Fibroblast of villous mesenchyme (primary cell): ENCODE measurements around the gene MFSD12. TPM values are rescaled to one million over a fixed set of nuclear protein-coding genes. Genes with fewer than 3 reads are reported as not detected.

Experiments
- DNase-seq: peaks from one replicate; pipeline ENCODE4 v3.0.0-alpha.2; 2010; ENCODE audit warnings: low read depth
- H3K4me3 ChIP-seq: 2 replicates; pipeline ENCODE4 v1.5.1; 2011; ENCODE audit warnings: low read depth, mild to moderate bottlenecking, low read length
- CTCF ChIP-seq: IDR thresholded peaks from 2 replicates; pipeline ENCODE4 v1.5.1; 2012; ENCODE audit warnings: low read depth, mild to moderate bottlenecking, low read length; ENCODE audit not compliant: insufficient read depth
- total RNA-seq: library from RNA; depleted of rRNA; stranded (reverse); fragments of >200 nt; gene quantifications from 2 replicates; pipeline ENCODE4 v1.2.3, GENCODE V29; 2012

Gene MFSD12
- total RNA-seq, 1 donor: 137 TPM

GRCh38 chr19:3517638-3518037 lies 39.7 kb downstream of the MFSD12 start:
- no peak overlapping the region for H3K4me3 ChIP-seq
- DNase-seq: peak; percentile 48
- no peak for TF ChIP-seq CTCF

DNA sequence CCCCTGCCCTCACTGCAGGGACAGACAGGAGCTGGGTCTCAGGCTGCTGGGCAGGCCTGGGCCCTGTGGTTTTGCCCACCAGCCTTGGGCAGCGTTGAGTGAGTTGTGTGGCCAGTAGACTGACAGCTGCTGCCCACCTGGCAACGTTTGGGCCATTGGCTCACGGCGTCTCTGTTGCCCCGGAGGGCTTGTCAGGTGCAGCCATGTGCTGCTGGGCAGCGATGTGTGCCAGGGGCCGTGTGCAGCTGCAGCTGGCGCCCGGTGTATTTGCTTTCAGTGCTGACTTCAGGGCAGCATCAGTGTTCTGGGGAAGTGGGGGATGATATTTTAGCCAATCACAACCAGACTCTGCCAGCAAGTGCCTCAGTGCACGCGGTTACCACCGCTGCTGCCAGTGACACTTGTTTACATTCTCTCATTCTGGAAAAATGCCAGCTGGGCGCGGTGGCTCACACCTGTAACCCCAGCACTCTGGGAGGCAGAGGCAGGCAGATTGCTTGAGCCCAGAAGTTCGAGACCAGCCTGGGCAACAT lies 40.6 kb downstream of the MFSD12 start:
- no peak for DNase-seq
- H3K4me3 ChIP-seq: no peak overlapping the region
- no peak for TF ChIP-seq CTCF

DNA sequence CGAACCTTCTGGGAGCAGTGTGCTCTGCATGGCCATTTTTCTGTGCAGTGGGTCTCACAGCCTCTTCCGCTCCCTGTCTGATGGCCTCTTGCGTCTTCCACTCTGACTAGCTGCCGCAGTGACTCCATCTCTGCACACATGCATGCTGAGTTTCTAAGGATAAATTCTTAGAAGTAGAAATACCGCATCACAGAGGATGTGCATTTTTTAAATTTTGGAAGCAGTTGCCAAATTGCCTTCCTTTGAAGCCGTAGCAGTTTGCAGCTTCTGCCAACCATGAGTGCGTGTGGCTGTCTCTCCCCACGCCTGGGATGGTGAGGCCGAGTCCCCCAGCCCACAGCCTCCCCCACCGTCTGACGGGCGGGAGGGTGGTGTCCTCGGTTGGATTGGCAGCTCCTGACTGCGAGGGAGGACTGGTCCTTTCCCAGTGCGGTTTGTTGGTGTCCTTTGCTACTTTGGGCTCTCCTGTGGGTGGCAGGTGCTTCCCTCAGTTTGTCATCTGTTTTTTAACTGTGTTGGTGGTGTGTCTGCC lies 41.4 kb downstream of the MFSD12 start:
- no peak for DNase-seq
- TF ChIP-seq CTCF: no peak
- H3K4me3 ChIP-seq: no peak overlapping the region

DNA sequence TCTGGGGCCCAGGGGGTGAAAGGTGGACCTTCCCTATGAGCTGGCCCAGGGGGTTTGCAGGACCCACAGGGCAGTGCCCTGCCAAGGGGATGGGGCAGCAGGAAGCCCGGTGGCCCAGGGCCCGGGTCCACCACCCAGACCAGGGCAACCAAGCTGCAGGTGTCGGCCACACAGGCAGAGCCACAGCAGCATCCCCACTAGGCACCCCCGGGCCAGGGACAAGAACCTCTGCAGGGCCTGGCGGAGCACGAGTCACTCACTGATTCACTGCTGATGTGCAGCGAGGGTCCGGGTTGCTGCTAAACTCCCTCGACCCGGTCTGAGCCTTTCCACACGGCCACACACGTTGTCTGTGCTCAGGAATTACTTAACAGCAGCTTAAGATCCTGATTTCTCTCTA lies 42.5 kb downstream of the MFSD12 start:
- TF ChIP-seq CTCF: no peak
- no peak overlapping the region for H3K4me3 ChIP-seq
- no peak for DNase-seq

DNA sequence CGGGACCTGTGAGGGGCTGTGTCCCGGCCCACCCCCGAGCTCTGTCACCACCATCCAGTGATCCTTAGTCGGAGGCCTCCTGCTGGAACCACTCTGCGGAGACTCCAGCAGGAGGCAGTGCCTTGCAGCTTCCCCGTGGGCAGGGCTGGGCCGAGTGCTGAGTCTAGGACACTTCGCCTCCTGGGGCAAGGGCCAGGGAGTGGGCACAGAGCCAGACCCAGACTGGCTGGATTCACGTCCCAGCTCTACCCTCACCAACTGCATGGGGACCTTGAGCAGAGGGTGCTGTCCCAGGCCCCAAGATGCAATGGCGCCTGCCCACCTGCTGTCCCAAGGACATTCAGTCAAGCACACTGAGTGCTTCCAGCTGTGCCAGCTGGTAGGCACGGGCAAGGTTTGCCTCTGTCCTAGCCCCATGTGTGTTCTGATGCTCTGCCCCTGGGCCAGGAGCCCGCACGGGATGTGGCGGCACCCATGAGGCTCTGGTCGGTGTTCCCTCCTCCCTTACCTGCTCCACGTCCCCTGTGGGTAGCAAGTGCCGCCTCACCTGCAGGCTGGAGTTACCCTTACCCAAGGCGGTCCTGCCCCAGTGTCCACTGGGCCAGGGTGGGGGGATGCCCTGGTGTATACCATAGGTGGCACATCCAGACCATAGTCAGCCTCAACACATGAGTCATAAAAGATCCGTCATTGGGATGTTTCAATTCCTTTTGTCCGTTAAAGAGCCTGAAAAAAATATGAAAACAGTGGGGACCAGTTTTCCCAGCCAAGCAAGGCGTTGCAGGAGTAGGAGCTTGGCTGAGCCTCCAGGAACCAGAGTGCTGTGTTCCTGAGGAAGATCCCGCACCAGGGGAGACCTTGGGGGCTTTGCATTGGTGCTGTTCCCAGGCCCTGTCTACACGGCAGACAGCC lies 43.9 kb downstream of the MFSD12 start:
- TF ChIP-seq CTCF: no peak
- DNase-seq: no peak
- no peak overlapping the region for H3K4me3 ChIP-seq

- no peak for TF ChIP-seq CTCF
- H3K4me3 ChIP-seq: no peak overlapping the region
- DNase-seq: no peak
Measured at GRCh38 chr19:3512562-3513228, 44.7 kb downstream of the MFSD12 start.
